ENCODE data around the gene LCOR.

GRCh38 chr10:97018251-97019212, 186.4 kb downstream of the LCOR start:
- TF ChIP-seq YY1 (IDR thresholded peaks at IDR 0.05) (no peak), REST (IDR thresholded peaks at IDR 0.05) (no peak), TAF1 (conservative IDR thresholded peaks at IDR 0.05) (no peak), RAD21 (IDR thresholded peaks at IDR 0.05) (no peak), EGR1 (IDR thresholded peaks at IDR 0.05; ENCODE audit: low read depth in 2 of 2) (no peak), ZBTB33 (IDR thresholded peaks at IDR 0.05) (no peak)
- TF ChIP-seq, protein P1, sequence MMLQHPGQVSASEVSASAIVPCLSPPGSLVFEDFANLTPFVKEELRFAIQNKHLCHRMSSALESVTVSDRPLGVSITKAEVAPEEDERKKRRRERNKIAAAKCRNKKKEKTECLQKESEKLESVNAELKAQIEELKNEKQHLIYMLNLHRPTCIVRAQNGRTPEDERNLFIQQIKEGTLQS (IDR thresholded peaks at IDR 0.05) = no peak
- TF ChIP-seq, protein P2, sequence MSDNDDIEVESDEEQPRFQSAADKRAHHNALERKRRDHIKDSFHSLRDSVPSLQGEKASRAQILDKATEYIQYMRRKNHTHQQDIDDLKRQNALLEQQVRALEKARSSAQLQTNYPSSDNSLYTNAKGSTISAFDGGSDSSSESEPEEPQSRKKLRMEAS (IDR thresholded peaks at IDR 0.05) = no peak
- TF ChIP-seq, protein P3, sequence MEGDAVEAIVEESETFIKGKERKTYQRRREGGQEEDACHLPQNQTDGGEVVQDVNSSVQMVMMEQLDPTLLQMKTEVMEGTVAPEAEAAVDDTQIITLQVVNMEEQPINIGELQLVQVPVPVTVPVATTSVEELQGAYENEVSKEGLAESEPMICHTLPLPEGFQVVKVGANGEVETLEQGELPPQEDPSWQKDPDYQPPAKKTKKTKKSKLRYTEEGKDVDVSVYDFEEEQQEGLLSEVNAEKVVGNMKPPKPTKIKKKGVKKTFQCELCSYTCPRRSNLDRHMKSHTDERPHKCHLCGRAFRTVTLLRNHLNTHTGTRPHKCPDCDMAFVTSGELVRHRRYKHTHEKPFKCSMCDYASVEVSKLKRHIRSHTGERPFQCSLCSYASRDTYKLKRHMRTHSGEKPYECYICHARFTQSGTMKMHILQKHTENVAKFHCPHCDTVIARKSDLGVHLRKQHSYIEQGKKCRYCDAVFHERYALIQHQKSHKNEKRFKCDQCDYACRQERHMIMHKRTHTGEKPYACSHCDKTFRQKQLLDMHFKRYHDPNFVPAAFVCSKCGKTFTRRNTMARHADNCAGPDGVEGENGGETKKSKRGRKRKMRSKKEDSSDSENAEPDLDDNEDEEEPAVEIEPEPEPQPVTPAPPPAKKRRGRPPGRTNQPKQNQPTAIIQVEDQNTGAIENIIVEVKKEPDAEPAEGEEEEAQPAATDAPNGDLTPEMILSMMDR (IDR thresholded peaks at IDR 0.05; ENCODE audit: low read depth, low read length, missing input control) = no peak
